ENCODE measurements around the gene ECE1. TPM values are rescaled to one million over a fixed set of nuclear protein-coding genes. Genes with fewer than 3 reads are reported as not detected.

Gene ECE1
- total and polyA plus RNA-seq, 9 of the 15 experiments (the other 6 are each of a cell fraction or from before 2014, with no cell fraction given), result 0.56 to 34.8 (median 11.0) TPM

DNA sequence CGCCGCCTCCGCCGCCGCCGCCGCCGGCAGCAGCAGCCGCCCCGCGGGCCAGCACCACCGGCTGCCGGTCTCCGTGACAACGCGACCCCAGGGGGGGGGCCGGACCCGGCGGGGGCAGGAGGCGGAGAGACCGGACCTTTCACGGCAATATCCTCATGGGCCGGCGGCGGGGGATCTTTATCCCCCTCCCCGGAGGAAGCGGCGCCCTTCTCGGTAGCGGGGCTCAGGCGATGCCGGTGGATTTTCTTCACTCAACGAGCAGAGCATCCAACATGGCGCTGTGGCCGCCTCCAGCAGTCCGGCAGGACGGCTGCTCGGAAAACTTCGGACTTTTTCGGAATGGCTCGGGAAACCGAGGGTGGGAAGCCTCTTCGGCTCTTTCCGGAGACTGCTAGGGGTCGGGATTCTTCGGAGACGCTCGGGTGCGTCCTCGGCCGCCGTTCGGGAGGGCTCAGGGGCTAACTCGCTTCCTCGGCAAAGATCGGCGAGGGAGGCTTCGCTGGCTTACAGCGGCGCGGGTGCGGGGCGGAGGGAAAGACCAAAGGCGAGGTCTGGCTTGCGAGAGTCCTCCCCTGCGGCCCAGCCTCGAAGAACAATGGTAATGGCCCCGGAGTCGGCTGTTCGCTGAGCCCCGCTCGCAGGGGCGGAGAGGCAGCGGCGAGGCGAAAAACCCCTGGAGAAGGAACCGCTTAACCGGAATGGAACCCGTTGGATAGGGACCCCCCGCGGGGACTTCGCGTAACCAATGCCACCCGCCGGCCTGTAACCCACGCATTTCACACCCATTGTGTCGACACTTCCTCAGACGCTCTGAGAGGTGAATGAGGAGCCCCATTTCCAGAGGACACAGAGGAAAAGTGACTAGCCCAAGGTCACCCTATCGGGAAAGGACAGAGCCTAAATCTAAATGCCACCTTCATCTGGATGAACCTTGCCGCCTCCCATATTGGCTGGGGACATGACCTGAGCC, 113.4 kb downstream of the ECE1 start, which contains the start of gene EIF4G3 (continued):
- TF ChIP-seq BCLAF1 (IDR thresholded peaks at IDR 0.05; ENCODE audit: borderline replicate concordance in 1 of 2, control insufficient read depth in 1 of 2, low read depth in 2 of 2, low read length in 1 of 2), result no peak
- no peak for TF ChIP-seq SNIP1 (IDR thresholded peaks at IDR 0.05; ENCODE audit: low read depth)
- TF ChIP-seq PTBP1 (IDR thresholded peaks at IDR 0.05; ENCODE audit: low read depth, low read length), result no peak
- peak; percentile 16; the same call in 1 of the 2 replicates for TF ChIP-seq HES1 (IDR thresholded peaks at IDR 0.05; ENCODE audit: low read depth)
- peak; percentile 27; the same call in 1 of the 2 replicates for TF ChIP-seq NFIC (IDR thresholded peaks at IDR 0.05)
- peak; percentile 85 for TF ChIP-seq POLR2B (IDR thresholded peaks at IDR 0.05; ENCODE audit: low read depth, partially characterized antibody)
- TF ChIP-seq ZNF354B (CRISPR knock-in tag; IDR thresholded peaks at IDR 0.05), result no peak
- TF ChIP-seq PHF21A (IDR thresholded peaks at IDR 0.05; ENCODE audit: borderline replicate concordance, low read depth), result no peak
- TF ChIP-seq ZNF184 (CRISPR knock-in tag; IDR thresholded peaks at IDR 0.05), result no peak
- TF ChIP-seq, protein P1, sequence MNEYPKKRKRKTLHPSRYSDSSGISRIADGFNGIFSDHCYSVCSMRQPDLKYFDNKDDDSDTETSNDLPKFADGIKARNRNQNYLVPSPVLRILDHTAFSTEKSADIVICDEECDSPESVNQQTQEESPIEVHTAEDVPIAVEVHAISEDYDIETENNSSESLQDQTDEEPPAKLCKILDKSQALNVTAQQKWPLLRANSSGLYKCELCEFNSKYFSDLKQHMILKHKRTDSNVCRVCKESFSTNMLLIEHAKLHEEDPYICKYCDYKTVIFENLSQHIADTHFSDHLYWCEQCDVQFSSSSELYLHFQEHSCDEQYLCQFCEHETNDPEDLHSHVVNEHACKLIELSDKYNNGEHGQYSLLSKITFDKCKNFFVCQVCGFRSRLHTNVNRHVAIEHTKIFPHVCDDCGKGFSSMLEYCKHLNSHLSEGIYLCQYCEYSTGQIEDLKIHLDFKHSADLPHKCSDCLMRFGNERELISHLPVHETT (CRISPR knock-in tag; conservative IDR thresholded peaks at IDR 0.05 in 1 of 2, IDR thresholded peaks at IDR 0.05 in 1 of 2), result peak in 1 of 2 experiments; percentile 94; a peak in 2 of 4 replicates
